Stimulated activated naive CD4-positive, alpha-beta T cell treated with Interleukin-2 at 50 U/mL for 16 hours (primary cell): ENCODE measurements around the gene ELMO1.

ENCODE experiments used
- DNase-seq: peaks from one replicate; lab custom pipeline; 2025; lab: John Stamatoyannopoulos, UW

The ELMO1 gene

DNA sequence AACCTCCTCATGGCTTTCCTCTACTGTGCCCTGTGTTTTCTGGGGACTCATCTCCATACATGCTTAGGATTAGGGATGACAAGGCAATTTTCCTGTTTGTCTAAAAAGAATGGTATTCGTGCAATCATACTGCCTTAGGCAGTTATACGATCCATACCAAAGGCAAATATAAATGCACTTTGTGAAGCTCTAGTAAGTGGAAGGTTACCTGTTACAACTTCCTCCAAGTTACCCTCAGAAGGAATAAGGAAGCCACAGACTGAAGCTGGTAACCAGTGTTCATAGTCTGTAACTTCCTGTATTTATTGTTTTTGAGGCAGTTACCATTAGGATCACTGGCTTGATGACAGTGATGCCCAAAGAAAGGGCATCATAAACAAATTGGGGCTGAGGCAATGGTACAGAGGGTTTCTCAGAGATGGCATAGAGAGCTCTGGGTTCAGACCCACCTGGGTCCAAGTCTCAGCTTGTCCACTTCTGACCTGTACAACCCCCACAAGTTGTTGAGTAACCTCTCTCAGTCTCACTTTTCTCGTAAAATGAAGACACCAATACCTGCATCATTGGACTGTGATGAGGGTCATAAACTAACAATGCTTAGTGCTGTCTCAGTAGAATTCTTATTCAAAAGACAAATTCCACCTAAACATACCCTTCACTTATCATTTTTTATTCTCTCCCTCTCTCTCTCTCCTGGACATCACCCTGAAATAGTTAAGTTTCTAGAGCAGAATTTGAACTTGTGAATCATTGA lies 138.2 kb downstream of the ELMO1 start:
- DNase-seq, result no peak

DNA sequence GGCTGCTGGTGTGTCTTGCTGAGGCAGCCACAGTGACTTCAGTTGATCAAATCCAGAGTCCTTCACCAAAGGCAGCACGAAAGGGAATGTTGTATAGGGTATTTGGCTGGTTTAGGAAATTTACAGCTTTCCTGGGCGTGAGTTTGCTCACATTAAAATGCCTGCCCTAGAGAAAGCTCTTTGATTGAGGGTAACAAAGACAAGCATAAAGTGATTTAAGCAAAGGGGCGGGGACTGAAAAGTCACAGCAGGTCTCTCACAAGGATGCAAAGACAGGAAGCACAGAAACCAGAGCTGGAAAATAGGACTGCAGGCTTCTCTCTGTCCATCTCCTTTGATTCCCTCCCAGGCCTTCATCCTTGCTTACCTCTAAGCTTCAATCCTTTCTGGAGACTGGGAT lies 139.2 kb downstream of the ELMO1 start:
- DNase-seq, result no peak

DNA sequence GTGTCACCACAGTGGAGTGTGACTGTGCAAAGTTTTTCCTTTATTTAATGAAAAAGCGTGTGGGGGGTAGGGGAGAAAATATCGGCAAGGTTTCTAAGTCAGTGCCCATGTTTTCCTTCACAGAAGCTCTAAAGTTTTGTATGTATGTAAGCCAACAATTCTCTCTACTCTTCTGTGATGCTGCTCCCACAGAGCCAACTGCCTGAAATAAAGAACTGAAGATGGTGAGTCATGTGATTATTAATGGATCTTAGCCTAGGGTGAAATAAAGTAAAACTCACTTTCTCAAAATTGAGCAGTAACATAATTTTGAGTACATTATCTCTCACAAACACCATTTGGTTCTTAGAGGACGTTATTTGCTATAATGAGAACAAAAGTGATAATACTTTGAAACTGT lies 143.7 kb downstream of the ELMO1 start:
- no peak for DNase-seq

DNA sequence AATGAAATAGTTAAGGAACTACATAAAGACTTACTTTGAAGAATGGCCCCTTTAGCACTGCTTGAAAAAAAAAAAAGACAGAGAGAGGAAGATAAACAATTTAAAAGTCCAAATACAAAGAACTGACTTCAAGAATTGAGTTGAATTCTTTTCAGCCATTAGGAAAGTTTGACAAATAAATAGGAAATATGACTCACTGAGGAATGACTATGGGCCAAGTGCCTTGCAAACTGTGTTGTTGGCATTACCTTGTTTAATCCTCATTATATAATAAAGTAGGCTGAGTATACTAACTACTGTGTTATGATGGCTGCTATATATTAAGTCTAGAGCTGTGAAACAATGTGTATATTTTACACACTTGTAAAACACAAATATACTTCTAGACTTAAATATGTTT lies 151.1 kb downstream of the ELMO1 start:
- DNase-seq, result no peak

DNA sequence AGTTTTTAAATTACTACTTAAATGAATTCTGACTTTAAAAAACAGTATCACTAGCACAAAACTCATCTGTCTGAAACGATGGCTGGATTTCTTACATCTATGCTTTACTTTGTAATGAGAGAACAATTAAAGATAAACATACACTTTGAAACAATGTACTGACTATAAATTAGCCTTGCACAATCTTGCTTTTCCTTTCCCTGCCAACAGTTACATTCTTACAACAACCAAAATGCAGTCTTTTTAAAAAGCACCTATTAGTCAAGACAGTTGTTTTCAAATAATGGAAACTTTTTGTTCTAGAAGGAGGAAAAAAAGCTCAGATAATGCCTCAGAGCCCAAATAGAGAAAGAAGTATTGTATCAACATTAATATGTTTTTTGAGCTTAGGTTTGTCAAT lies 153.3 kb downstream of the ELMO1 start:
- no peak for DNase-seq

DNA sequence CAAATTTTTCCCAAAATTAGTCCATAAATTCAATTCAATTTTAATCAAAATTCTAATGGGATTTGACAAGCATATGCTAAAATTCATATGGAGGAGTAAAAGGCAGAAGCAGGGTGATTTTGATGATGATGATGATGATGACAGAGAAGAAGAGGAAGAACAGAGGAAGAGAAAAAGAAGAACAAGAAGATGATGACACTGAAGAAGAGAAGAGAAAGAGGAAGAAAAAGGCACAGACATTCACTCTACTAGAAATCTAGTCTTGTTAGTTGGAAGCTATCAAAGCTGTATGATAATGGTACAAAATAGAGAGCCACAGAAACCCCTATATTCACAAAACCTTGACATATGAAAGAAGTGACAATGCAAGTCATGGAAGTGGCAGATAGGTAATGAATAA lies 157.9 kb downstream of the ELMO1 start:
- DNase-seq, result no peak

DNA sequence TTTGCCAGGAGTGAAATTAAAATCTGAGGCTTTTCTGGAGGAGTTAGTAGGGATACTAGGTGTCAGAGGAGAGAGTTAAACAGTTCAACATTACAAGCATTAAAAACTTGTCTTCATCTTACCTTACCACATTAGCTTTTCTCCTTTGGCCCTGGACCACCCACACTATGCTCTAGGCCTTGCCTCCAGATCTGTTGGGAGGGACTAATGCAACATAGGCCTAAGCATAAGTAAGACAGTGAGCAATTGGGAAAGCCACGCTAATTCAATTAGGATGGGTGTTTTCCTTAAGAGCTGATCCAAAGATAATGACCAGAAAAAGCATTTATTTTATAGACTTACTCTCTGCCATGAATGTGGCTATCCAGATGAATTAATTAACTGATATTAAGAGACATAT lies 158.9 kb downstream of the ELMO1 start:
- no peak for DNase-seq

DNA sequence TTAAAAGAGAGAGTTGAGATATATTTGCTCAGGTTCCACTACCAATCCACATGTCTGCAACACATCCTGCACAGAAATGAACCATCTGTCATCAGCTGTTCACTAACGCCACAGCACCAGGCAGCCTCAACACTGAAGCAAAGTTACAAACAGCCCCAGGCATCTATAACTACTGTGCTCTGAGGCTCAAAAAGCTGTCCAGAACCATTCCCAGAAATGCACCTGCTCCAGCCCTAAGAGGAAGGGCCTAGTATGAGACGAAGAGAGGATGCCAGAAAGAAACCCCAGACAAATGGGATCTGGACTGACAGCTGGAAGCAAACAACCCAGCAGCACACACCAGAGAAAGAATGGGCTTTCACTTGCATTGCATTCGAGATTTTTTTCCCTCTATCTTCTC lies 159.3 kb downstream of the ELMO1 start:
- no peak for DNase-seq

DNA sequence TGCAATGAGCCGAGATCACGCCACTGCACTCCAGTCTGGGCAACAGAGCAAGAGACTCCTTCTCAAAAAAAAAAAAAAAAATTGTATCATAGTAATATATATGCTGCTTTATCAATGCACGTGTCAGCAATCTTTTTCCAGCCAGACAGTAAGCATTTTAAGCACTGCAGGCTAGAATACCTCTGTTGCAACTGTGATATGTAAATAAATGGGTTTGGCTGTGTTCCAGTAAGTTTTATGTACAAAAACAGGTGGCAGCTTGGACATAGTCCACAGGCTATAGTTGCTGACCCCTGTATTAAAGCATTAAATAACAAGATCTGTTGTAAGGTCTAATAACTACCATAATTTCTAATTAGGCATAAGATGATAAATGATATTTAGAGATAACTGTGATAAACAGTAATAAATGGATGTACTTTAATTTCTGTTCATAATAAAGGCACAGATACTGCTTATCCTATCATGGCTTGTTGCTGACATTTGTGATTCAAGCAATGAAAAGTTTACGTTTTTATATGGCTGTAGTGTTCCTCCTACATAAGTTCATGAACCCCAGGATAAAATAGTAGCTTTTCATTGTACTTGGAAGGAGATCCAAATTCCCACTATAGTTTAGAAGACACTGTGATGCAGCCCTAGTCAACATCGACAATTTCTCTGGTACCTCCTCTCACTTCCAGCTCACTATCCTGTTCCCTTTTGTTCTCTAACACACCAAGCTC lies 161.4 kb downstream of the ELMO1 start:
- no peak for DNase-seq

DNA sequence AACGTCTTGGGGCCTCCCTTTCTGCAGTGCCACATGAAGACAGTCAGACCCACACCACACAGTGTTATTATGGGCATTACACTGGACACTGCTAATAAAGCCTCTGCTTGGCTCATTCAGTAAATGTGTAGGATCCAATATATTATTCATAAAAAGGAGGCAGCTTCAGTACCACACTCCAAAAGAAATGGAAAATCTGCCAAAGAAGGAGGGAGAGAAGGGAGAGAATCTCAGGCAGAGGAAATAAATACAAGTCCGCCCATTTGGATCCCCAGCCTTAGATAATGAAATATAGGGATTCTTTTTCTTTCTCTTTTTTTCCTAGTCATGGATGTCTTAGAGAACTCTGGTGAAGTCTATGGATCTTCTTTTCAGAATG lies 162.2 kb downstream of the ELMO1 start:
- no peak for DNase-seq

DNA sequence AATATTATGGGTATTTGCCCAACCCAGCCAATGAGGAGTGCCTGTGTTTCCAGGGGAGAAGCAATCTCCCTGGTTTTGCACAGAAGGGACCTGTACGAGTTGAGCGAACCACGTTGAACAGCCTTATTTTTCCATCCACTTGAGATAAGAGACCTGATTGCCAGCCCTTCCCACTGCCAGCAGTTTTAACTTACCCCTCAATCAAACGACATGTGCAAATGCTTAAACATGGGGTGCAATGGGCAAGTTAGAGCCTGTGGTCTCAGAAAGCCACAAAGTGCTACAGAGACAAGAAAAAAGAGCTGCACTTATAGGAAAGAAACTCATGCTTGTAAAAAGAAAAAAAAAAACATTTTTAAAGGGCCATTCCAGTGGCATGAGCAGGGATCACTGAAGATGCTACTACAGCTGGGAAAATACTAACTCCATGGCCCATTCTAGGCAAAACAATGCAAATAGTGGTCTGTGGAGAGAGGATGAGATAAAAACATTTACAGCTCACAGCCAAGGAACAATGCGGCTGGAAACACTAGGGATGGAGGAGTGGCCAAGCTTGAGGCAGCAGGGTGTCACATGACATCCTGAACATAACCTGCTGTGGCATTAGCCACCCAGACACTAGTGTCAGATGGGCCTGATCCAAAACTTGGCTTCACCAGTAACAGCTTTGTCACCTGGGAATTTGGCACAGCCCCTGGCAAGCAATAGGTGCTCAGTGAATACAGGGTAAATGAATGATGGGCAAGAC lies 162.8 kb downstream of the ELMO1 start:
- no peak for DNase-seq

DNA sequence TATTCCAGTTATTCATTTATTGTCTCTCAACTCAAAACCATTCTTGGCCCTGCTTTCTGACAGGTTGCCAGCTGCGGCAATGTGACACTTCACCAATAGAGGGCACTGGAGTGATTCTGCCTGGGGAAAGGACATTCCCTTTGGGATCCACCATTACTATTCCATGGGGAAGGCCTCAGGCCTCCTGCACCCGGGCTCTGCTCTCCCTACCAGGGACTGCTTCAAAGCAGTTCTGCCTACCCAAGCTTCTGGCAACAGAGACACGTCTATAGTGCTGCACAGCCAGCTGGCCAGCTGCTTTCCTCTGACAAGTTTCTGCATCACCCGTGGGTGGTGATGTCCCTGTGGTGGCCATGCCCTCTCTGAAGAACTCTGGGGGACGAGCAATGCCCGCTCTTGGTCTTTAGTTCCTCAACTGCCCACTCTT lies 163.8 kb downstream of the ELMO1 start:
- DNase-seq, result peak; percentile 14

DNA sequence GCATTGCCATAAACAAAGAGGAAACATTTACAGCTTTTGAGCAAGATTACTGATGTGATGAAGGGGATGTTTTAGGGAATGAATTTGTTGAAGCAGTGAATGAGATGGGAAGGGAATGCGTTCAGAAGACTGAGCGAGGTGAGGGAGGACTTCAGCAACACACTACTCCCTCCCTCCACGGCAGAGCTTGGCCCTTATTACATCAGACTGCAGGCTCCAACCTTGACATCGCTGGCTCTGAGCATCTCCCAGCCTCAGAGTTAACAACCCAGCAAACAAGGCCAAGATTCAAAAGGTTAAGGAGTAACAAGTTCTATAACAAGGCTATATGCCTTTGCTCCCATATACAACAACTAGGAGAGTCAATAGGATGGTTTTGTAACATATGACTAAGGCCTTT lies 164.4 kb downstream of the ELMO1 start:
- no peak for DNase-seq

DNA sequence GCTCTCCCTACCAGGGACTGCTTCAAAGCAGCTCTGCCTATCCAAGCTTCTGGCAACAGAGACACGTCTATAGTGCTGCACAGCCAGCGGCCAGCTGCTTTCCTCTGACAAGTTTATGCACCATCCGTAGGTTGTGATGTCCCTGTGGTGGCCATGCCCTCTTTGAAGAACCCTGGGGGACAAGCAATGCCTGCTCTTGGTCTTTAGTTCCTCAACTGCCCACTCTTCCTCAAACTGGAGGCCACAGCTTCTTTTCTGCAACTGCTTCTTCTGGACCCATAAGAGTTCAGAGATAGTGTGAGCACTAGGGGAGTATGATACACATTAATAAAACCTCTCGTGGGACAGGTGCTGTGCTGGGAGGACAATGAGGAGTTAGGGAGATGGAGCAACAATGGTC lies 164.9 kb downstream of the ELMO1 start:
- no peak for DNase-seq

DNA sequence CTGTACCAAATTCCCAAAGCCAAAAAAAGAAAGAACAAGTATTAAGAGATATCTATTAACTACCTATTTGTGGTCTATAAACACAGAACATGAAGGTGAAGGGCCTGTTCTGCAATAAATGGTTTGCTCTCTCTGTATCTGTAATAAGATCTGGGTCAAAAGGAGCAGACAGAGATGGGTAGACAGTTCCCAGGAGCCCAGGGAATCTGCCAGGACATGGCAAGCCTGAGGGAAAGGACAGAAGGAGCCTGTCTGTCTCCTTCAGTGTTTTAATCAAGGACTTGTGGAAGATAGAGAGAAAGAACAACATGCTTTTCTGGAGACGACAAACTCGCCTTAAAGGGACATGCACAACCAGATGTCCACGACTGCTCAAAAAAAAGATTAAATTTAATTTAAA lies 165.7 kb downstream of the ELMO1 start:
- no peak for DNase-seq

DNA sequence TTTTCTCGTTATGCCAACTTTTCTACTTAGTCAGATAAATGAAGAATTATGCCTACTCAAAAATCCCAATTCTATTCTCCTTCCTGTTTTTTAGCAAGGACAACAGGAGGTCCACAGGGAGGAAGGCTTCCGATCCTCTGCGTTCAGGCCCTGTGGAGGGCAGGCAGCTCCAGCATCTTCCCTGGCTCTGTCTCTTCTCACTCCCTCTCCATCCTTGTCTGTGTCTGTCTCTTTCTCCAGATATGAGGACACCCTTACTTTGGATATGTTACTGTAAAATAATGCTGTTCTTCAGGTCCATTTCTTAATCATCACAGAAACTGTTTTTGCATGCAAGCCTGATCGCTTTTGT lies 166.6 kb downstream of the ELMO1 start:
- no peak for DNase-seq

DNA sequence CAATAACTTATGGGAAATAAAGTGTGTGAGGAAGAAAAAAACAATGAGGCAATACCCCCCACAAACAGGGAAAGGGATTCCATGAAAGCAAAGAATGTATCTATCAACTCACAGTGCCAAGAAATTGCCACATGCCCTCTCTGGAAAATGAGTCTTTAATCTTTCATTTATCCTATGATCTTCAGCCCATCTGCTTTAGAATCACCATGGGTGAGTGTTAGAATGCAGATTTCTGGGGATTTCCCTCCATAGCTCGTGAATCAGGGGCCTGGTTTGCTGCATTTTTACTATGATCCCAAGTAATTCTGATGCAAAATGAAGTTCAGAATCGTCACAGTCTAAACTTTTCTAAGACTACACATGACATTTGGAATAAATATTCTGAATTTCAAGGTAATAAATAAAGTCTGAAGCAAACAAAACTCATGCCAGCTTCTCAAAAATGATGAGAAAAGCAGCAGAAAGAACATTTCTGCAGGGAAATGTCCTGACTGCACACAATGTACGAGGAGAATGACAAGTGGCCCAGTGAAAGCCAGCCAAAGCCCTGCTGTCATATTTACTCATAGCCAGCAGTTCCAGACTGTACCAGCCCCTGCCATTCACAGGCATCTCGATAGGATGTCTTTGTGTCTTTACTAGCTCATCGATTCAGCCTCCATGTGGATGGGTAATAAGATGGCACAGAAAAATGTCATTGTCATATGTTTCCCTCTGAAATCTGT lies 167.1 kb downstream of the ELMO1 start:
- no peak for DNase-seq

DNA sequence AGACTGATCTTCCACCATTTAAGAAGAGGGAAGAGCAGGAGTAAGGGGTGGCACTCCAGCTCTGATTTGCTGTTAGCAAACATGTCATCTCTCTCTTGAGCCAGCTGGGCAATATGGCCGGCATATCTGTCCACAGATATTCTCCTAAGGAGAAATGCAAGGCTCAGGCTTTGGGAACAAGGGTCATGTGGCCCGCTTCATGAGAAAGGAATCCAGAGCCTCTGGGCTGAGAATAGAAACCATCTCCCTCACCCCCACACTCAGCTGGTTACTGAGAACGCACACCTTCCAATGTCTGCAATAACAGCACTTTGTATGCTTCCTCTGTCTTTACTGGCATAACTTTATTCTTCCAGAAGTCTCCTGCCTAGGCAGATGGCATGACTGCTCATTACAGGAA lies 171.2 kb downstream of the ELMO1 start:
- DNase-seq, result no peak

DNA sequence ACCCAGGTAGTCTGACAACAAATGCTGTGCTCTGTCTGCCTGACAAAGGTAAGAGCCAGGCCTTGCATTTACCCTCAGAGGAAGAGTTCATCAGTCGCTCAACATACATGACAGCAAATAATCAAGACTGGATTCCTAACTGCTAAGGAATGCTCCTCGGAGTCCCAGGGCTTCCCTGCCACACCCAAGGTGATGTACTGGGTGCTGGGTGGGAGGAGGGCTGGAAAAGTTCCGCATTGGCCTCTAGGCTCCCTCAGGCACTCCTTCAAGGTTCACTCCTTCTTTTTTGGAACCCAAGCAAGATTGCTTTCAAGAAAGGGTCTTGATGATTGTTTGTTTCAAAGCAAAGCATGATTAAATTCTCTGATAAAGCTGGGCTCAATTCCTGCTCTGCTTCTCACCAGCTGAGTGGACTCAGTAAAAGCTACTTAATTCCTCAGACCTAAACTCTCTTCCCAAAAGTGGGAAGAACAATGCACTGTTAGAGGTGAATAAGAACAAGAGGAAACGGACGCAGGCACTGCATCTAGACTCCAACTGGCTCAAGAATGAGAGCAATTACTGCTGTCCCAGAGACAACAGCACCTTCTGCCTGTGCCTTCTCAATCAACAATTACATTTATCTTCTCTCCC lies 173.5 kb downstream of the ELMO1 start:
- no peak for DNase-seq

DNA sequence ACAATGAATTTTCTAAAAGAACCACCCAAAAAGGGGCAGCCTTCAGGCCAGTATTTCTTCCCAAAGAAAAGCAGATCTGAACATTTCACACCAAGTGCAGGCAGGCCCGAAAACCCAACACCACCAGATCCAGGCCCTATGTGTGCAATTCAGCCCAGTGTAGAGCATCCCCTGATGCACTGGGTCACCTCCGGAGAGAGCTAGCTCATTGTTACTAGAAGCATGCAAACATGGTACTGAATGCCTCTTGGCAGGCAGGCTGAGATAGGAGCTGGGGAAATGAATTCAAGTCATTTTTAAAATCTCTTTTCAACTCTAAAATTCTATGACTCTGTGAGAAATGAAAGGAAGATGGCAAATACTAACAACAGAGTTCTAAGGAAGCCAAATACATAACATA lies 174.8 kb downstream of the ELMO1 start:
- no peak for DNase-seq

DNA sequence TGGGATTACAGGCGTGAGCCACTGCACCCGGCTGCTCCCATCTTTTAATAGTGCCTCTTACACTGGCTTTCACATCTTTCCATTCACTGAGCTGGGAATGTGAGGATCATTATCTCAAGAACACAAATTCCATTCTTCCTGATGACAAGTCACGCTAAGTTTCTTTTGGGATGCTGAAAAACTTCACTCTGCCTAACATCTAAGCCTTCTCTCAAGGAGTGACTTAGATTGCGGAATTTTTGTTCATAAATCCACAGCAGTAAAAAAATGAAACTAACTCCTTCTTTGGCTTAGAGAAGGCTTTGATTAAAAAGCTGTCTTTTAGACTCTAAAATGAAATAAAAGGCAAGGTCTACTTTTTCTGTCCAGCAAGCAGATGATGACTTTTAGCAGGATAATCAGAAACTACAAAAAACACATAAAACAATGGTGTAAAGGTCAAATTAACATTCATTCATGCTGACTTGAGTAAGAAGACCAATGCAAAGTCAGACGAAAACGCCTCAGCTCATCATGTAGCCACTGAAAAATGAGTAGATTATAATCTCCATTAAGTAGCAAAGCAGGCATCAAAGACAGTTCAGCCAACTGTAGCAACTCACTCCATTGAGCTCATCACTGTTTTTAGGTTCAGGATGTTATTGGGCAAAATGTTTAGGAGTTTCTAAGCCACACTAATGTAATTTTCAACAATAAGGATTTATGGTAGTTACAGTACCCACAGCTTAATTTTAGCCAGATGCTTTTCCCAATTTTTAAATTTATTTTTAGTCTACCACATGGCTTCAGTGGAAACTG lies 178.8 kb downstream of the ELMO1 start:
- DNase-seq, result no peak
